Measurements from ENCODE around the gene BARHL1. TPM values are rescaled to one million over a fixed set of nuclear protein-coding genes. Genes with fewer than 3 reads are reported as not detected.

Gene BARHL1
- total RNA-seq, 1 donor from 2014 or later: not detected

- TF ChIP-seq CTCF (IDR thresholded peaks at IDR 0.05; ENCODE audit: insufficient read depth, low read depth, low read length) (no peak), EZH2 (IDR thresholded peaks at IDR 0.05; ENCODE audit: insufficient read depth, low read length) (no peak)
- Histone ChIP-seq H3K79me2 (ENCODE audit: insufficient read depth, low read length) (no peaks in the 10 kb centered on the region), H3K4me2 (ENCODE audit: low read length) (no peak overlapping the region), H3K27me3 (ENCODE audit: insufficient read depth, low read length) (no peaks in the 10 kb centered on the region), H3K36me3 (ENCODE audit: insufficient read depth, low read length) (no peaks in the 10 kb centered on the region), H4K20me1 (ENCODE audit: insufficient read depth, low read length) (no peaks in the 10 kb centered on the region), H3K4me1 (ENCODE audit: insufficient read depth, low read length) (no peaks in the 10 kb centered on the region), H2AFZ (ENCODE audit: low read depth, low read length) (no peak overlapping the region), H3K4me3 (ENCODE audit: insufficient read depth, low read depth, low read length) (no peak overlapping the region), H3K9me3 (ENCODE audit: insufficient read depth, low read depth, low read length) (no peaks in the 10 kb centered on the region), H3K27ac (ENCODE audit: low read depth, low read length) (no peak overlapping the region), H3K9ac (ENCODE audit: low read length) (no peak overlapping the region)
- Mint-ChIP-seq H3K4me3 (ENCODE audit: unreplicated experiment) (no peak overlapping the region), H3K4me1 (ENCODE audit: low read depth, unreplicated experiment) (no peaks in the 10 kb centered on the region), H3K27me3 (ENCODE audit: low read depth, unreplicated experiment) (peaks cover 18% of the 10 kb centered on the region), H3K27ac (ENCODE audit: unreplicated experiment) (no peak overlapping the region), H3K36me3 (ENCODE audit: low read depth, unreplicated experiment) (no peaks in the 10 kb centered on the region), H3K9me3 (ENCODE audit: unreplicated experiment) (peaks cover 6% of the 10 kb centered on the region)
- DNase-seq (ENCODE audit: low read depth): no peak
- FAIRE-seq: no peak
Observed at GRCh38 chr9:132537352-132537751, 45.1 kb upstream of the BARHL1 start.

- H3K4me1 ChIP-seq (ENCODE audit: insufficient read depth, low read length): no peaks in the 10 kb centered on the region
- H3K4me2 ChIP-seq (ENCODE audit: low read length): no peak overlapping the region
- no peak overlapping the region for H3K27ac Mint-ChIP-seq (ENCODE audit: unreplicated experiment)
- TF ChIP-seq EZH2 (IDR thresholded peaks at IDR 0.05; ENCODE audit: insufficient read depth, low read length) (no peak), CTCF (IDR thresholded peaks at IDR 0.05; ENCODE audit: insufficient read depth, low read depth, low read length) (no peak)
- H3K27me3 Mint-ChIP-seq (ENCODE audit: low read depth, unreplicated experiment): peaks cover 21% of the 10 kb centered on the region
- H3K36me3 Mint-ChIP-seq (ENCODE audit: low read depth, unreplicated experiment): no peaks in the 10 kb centered on the region
- FAIRE-seq (no peak), DNase-seq (ENCODE audit: low read depth) (no peak)
- H3K9ac ChIP-seq (ENCODE audit: low read length): no peak overlapping the region
- H3K4me3 ChIP-seq (ENCODE audit: insufficient read depth, low read depth, low read length): no peak overlapping the region
- H3K27me3 ChIP-seq (ENCODE audit: insufficient read depth, low read length): no peaks in the 10 kb centered on the region
- no peaks in the 10 kb centered on the region for H3K36me3 ChIP-seq (ENCODE audit: insufficient read depth, low read length)
- no peaks in the 10 kb centered on the region for H4K20me1 ChIP-seq (ENCODE audit: insufficient read depth, low read length)
- no peak overlapping the region for H2AFZ ChIP-seq (ENCODE audit: low read depth, low read length)
- H3K4me3 Mint-ChIP-seq (ENCODE audit: unreplicated experiment): no peak overlapping the region
- peaks cover 8% of the 10 kb centered on the region for H3K9me3 Mint-ChIP-seq (ENCODE audit: unreplicated experiment)
- H3K4me1 Mint-ChIP-seq (ENCODE audit: low read depth, unreplicated experiment): no peaks in the 10 kb centered on the region
- no peaks in the 10 kb centered on the region for H3K79me2 ChIP-seq (ENCODE audit: insufficient read depth, low read length)
- no peaks in the 10 kb centered on the region for H3K9me3 ChIP-seq (ENCODE audit: insufficient read depth, low read depth, low read length)
- no peak overlapping the region for H3K27ac ChIP-seq (ENCODE audit: low read depth, low read length)
Observed at GRCh38 chr9:132538071-132538470, 44.3 kb upstream of the BARHL1 start.

- no peak overlapping the region for H3K4me3 Mint-ChIP-seq (ENCODE audit: unreplicated experiment)
- Histone ChIP-seq H3K4me2 (ENCODE audit: low read length) (no peak overlapping the region), H3K4me3 (ENCODE audit: insufficient read depth, low read depth, low read length) (no peak overlapping the region), H3K27ac (ENCODE audit: low read depth, low read length) (no peak overlapping the region), H3K36me3 (ENCODE audit: insufficient read depth, low read length) (no peaks in the 10 kb centered on the region), H3K79me2 (ENCODE audit: insufficient read depth, low read length) (no peaks in the 10 kb centered on the region), H4K20me1 (ENCODE audit: insufficient read depth, low read length) (no peaks in the 10 kb centered on the region), H3K4me1 (ENCODE audit: insufficient read depth, low read length) (no peaks in the 10 kb centered on the region), H3K9ac (ENCODE audit: low read length) (no peak overlapping the region), H2AFZ (ENCODE audit: low read depth, low read length) (no peak overlapping the region), H3K27me3 (ENCODE audit: insufficient read depth, low read length) (no peaks in the 10 kb centered on the region), H3K9me3 (ENCODE audit: insufficient read depth, low read depth, low read length) (no peaks in the 10 kb centered on the region)
- TF ChIP-seq CTCF (IDR thresholded peaks at IDR 0.05; ENCODE audit: insufficient read depth, low read depth, low read length): no peak
- TF ChIP-seq EZH2 (IDR thresholded peaks at IDR 0.05; ENCODE audit: insufficient read depth, low read length): no peak
- DNase-seq (ENCODE audit: low read depth) (no peak), FAIRE-seq (no peak)
- no peak overlapping the region for H3K27ac Mint-ChIP-seq (ENCODE audit: unreplicated experiment)
- H3K36me3 Mint-ChIP-seq (ENCODE audit: low read depth, unreplicated experiment): no peaks in the 10 kb centered on the region
- peaks cover 8% of the 10 kb centered on the region for H3K9me3 Mint-ChIP-seq (ENCODE audit: unreplicated experiment)
- peaks cover 28% of the 10 kb centered on the region for H3K27me3 Mint-ChIP-seq (ENCODE audit: low read depth, unreplicated experiment)
- no peaks in the 10 kb centered on the region for H3K4me1 Mint-ChIP-seq (ENCODE audit: low read depth, unreplicated experiment)
Observed at GRCh38 chr9:132539096-132539495, 43.3 kb upstream of the BARHL1 start.

Data from astrocyte (in vitro differentiated cells and primary cell).